ENCODE measurements around the gene CMIP. TPM values are rescaled to one million over a fixed set of nuclear protein-coding genes. Genes with fewer than 3 reads are reported as not detected.

Gene CMIP
- total RNA-seq, 1 donor from 2014 or later = 27.7 TPM

GRCh38 chr16:81692021-81692420, 247.4 kb downstream of the CMIP start:
- Histone ChIP-seq H3K27me3 (ENCODE audit: control insufficient read depth, insufficient read depth, low read length) (no peaks in the 10 kb centered on the region), H3K36me3 (ENCODE audit: control insufficient read depth, insufficient read depth, low read length) (no peaks in the 10 kb centered on the region), H3K4me3 (ENCODE audit: low read depth, low read length) (no peak overlapping the region)
- no peak for DNase-seq (ENCODE audit: low read depth)
- TF ChIP-seq, protein P1, sequence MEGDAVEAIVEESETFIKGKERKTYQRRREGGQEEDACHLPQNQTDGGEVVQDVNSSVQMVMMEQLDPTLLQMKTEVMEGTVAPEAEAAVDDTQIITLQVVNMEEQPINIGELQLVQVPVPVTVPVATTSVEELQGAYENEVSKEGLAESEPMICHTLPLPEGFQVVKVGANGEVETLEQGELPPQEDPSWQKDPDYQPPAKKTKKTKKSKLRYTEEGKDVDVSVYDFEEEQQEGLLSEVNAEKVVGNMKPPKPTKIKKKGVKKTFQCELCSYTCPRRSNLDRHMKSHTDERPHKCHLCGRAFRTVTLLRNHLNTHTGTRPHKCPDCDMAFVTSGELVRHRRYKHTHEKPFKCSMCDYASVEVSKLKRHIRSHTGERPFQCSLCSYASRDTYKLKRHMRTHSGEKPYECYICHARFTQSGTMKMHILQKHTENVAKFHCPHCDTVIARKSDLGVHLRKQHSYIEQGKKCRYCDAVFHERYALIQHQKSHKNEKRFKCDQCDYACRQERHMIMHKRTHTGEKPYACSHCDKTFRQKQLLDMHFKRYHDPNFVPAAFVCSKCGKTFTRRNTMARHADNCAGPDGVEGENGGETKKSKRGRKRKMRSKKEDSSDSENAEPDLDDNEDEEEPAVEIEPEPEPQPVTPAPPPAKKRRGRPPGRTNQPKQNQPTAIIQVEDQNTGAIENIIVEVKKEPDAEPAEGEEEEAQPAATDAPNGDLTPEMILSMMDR (IDR thresholded peaks at IDR 0.05; ENCODE audit: insufficient read depth, low read length, poor library complexity, severe bottlenecking) = no peak

DNA sequence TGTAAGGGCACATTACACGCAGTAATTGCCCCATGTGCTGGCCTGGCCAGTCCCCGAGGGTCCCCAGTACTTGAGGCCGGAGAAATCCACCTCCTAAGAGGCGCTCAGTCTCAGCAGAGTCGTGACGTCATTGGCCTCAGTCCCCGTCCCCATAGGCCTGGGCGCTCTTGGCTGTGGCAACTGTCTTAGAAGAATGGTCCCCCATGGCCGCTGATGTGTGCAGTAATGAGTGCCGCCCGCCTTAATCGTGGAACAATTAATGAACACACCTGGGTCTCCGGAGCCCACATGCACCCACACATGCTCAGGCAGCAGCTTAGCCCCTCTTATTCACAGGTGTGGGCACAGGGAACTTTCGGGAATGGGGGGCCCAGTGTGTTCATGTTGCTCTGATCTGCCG, 248.0 kb downstream of the CMIP start:
- peaks cover 2% of the 10 kb centered on the region for H3K36me3 ChIP-seq (ENCODE audit: control insufficient read depth, insufficient read depth, low read length)
- no peaks in the 10 kb centered on the region for H3K27me3 ChIP-seq (ENCODE audit: control insufficient read depth, insufficient read depth, low read length)
- TF ChIP-seq, protein P1 (IDR thresholded peaks at IDR 0.05; ENCODE audit: insufficient read depth, low read length, poor library complexity, severe bottlenecking) = no peak
- H3K4me3 ChIP-seq (ENCODE audit: low read depth, low read length) = no peak overlapping the region
- DNase-seq (ENCODE audit: low read depth) = no peak

GRCh38 chr16:81693041-81693743, 248.6 kb downstream of the CMIP start:
- DNase-seq (ENCODE audit: low read depth) = no peak
- TF ChIP-seq, protein P1 (IDR thresholded peaks at IDR 0.05; ENCODE audit: insufficient read depth, low read length, poor library complexity, severe bottlenecking) = no peak
- Histone ChIP-seq H3K36me3 (ENCODE audit: control insufficient read depth, insufficient read depth, low read length) (peaks cover 2% of the 10 kb centered on the region), H3K4me3 (ENCODE audit: low read depth, low read length) (no peak overlapping the region), H3K27me3 (ENCODE audit: control insufficient read depth, insufficient read depth, low read length) (no peaks in the 10 kb centered on the region)

- TF ChIP-seq, protein P1 (IDR thresholded peaks at IDR 0.05; ENCODE audit: insufficient read depth, low read length, poor library complexity, severe bottlenecking) = no peak
- Histone ChIP-seq H3K36me3 (ENCODE audit: control insufficient read depth, insufficient read depth, low read length) (peaks cover 2% of the 10 kb centered on the region), H3K4me3 (ENCODE audit: low read depth, low read length) (no peak overlapping the region), H3K27me3 (ENCODE audit: control insufficient read depth, insufficient read depth, low read length) (no peaks in the 10 kb centered on the region)
- no peak for DNase-seq (ENCODE audit: low read depth)
Measured at GRCh38 chr16:81693744-81694303, 249.2 kb downstream of the CMIP start.

DNA sequence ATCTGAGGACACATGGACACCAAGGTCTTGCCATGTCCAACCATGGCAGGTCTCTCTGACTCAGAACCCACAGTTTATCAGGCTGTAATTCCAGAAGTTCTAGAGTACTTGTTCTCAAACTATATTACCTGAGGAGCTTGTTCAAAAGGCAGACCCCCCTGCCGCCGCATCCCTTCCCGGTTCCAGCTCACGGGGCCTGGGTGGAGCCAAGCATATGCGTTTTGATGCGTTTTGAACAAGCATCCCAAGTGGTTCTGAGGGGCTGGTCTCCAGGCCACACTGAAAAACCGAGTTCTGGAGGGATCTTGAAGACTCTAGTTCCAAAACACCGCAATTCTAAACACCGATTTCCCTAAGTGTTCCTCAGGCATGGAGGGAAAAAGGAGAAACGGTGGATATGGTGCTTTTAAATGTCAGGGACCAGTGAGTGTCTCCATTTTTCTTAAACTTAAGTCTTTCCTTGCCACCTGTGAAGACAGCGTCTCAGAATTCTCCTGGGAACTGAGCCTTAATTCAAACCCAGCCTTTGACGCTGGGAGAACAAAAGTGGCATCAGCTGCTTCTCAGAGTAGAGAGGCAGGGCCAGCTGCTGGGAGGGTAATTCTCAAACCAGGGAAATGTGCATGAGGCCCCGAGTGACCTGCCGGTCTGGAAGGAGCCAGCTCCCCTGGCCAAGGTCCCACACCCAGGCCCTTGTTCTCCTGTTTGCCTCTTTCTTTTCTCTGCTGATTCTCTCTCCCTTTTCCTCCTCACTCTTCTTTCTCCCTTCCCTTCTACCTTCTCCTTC, 250.1 kb downstream of the CMIP start:
- no peak overlapping the region for H3K4me3 ChIP-seq (ENCODE audit: low read depth, low read length)
- H3K36me3 ChIP-seq (ENCODE audit: control insufficient read depth, insufficient read depth, low read length) = peaks cover 2% of the 10 kb centered on the region
- TF ChIP-seq, protein P1 (IDR thresholded peaks at IDR 0.05; ENCODE audit: insufficient read depth, low read length, poor library complexity, severe bottlenecking) = no peak
- DNase-seq (ENCODE audit: low read depth) = no peak
- no peaks in the 10 kb centered on the region for H3K27me3 ChIP-seq (ENCODE audit: control insufficient read depth, insufficient read depth, low read length)
